B cell (primary cell): ENCODE measurements around the gene SEPTIN7. TPM values are rescaled to one million over a fixed set of nuclear protein-coding genes. Genes with fewer than 3 reads are reported as not detected.

Experiments
- ATAC-seq: fragments of 200-7000 bp; cut with Tn5 transposase; one replicate; pipeline ENCODE4 v1.10.0; 2021; ENCODE audit warnings: low read depth, mild to moderate bottlenecking, moderate number of reproducible peaks, moderate library complexity
- CTCF ChIA-PET: fragments of 350-600 bp; sonication (Branson Sonifier 250); formaldehyde crosslinking; loops from one replicate; lab custom pipeline; 2021; ENCODE audit warnings: antibody characterized with exemption, inconsistent platforms; lab: Charles Lee
- POLR2A ChIA-PET: fragments of 350-600 bp; sonication (Branson Sonifier 250); formaldehyde crosslinking; loops from one replicate; lab custom pipeline; 2021; ENCODE audit warnings: antibody characterized with exemption; lab: Charles Lee
- DNase-seq: peaks from one replicate; pipeline ENCODE4 v3.0.0; 2013
- H2AFZ ChIP-seq: 2 replicates; pipeline ENCODE4 v1.6.1; 2012; ENCODE audit warnings: mild to moderate bottlenecking, low read depth, low read length; ENCODE audit not compliant: insufficient read depth, poor library complexity, severe bottlenecking
- H3K27ac ChIP-seq, 2 donors: 1 replicate in 1 of 2; 2 replicates in 1 of 2; pipeline ENCODE4 v1.5.1; 2012 to 2013; ENCODE audit warnings: low read length in 2 of 2, mild to moderate bottlenecking in 2 of 2, moderate library complexity in 1 of 2
- H3K27me3 ChIP-seq, 4 experiments: fragments of 200-600 bp in 1 of 4; sonication (generic) in 1 of 4; replicated peaks in 1 of 4; 1 replicate in 2 of 4; 2 replicates in 2 of 4; pipeline versions ENCODE4 v1.6.1 to v1.7.0; 2013 to 2016; ENCODE audit warnings: low read length in 3 of 4, mild to moderate bottlenecking in 2 of 4, mixed read lengths in 1 of 4, moderate library complexity in 1 of 4; ENCODE audit not compliant: insufficient read depth in 4 of 4, control insufficient read depth in 3 of 4; ENCODE audit errors: control extremely low read depth in 1 of 4
- H3K36me3 ChIP-seq, 2 experiments: replicated peaks in 1 of 2; 1 replicate in 1 of 2; 2 replicates in 1 of 2; pipeline versions ENCODE4 v1.6.1 to v1.7.1; 2013; ENCODE audit warnings: low read length in 1 of 2; ENCODE audit not compliant: insufficient read depth in 2 of 2, control insufficient read depth in 1 of 2; ENCODE audit errors: control extremely low read depth in 1 of 2, extremely low read depth in 1 of 2
- H3K4me1 ChIP-seq, 2 donors: fragments of 200-600 bp in 1 of 2; sonication (generic) in 1 of 2; 1 replicate in 1 of 2; 2 replicates in 1 of 2; pipeline versions ENCODE4 v1.5.1 to v1.6.1; 2013 to 2017; ENCODE audit warnings: low read length in 2 of 2; ENCODE audit not compliant: control insufficient read depth in 2 of 2, insufficient read depth in 2 of 2
- H3K4me2 ChIP-seq: replicated peaks from 2 replicates; pipeline ENCODE3; 2012; ENCODE audit warnings: mild to moderate bottlenecking, low read depth, low read length; ENCODE audit not compliant: poor library complexity, severe bottlenecking
- H3K4me3 ChIP-seq, 5 experiments: fragments of 200-600 bp in 1 of 5; sonication (generic) in 1 of 5; 1 replicate in 3 of 5; 2 replicates in 2 of 5; pipeline versions ENCODE4 v1.5.1 to v1.7.0; 2011 to 2016; ENCODE audit warnings: low read length in 4 of 5, mild to moderate bottlenecking in 4 of 5, low read depth in 2 of 5, control low read depth in 1 of 5, moderate library complexity in 1 of 5; ENCODE audit not compliant: insufficient read depth in 1 of 5; ENCODE audit errors: control extremely low read depth in 1 of 5, extremely low read depth in 1 of 5
- H3K79me2 ChIP-seq: fragments of 200-600 bp; sonication (generic); one replicate; pipeline ENCODE4 v1.6.0; 2016; ENCODE audit warnings: low read length; ENCODE audit not compliant: control insufficient read depth, insufficient read depth
- H3K9ac ChIP-seq: fragments of 200-600 bp; sonication (generic); 2 replicates; pipeline ENCODE4 v1.6.1; 2017; ENCODE audit warnings: mild to moderate bottlenecking, low read length, moderate library complexity
- H3K9me3 ChIP-seq, 3 donors: one replicate each; pipeline versions ENCODE4 v1.6.1 to v1.7.1; 2013; ENCODE audit warnings: low read length in 2 of 3; ENCODE audit not compliant: control insufficient read depth in 2 of 3, insufficient read depth in 1 of 3; ENCODE audit errors: control extremely low read depth in 1 of 3
- H4K20me1 ChIP-seq: 2 replicates; pipeline ENCODE4 v1.6.0; 2012; ENCODE audit warnings: mild to moderate bottlenecking, low read length; ENCODE audit not compliant: insufficient read depth, control insufficient read depth, poor library complexity, severe bottlenecking
- H3K27ac Mint-ChIP-seq: one replicate; pipeline ENCODE4 v1.8.0; 2021; ENCODE audit warnings: mixed read lengths
- H3K27me3 Mint-ChIP-seq: one replicate; pipeline ENCODE4 v1.8.0; 2021; ENCODE audit warnings: mixed read lengths
- H3K4me1 Mint-ChIP-seq: one replicate; pipeline ENCODE4 v1.8.0; 2021; ENCODE audit warnings: mixed read lengths
- H3K4me3 Mint-ChIP-seq: one replicate; pipeline ENCODE4 v1.8.0; 2021; ENCODE audit warnings: mixed read lengths
- H3K9me3 Mint-ChIP-seq: one replicate; pipeline ENCODE4 v1.8.0; 2022; ENCODE audit warnings: mixed read lengths; ENCODE audit not compliant: insufficient read depth
- CTCF ChIP-seq: fragments of 200-600 bp; IDR thresholded peaks from one replicate; pipeline ENCODE4 v1.8.0; 2022; ENCODE audit warnings: antibody characterized with exemption, mild to moderate bottlenecking
- EZH2 ChIP-seq: IDR thresholded peaks from 2 replicates; pipeline ENCODE4 v1.6.1; 2012; ENCODE audit warnings: borderline replicate concordance, low read depth, mild to moderate bottlenecking, moderate library complexity, low read length; ENCODE audit not compliant: insufficient read depth, poor library complexity, severe bottlenecking
- WGBS: methylation state at CpG from one replicate; pipeline ENCODE4 v1.1.5; 2013; ENCODE audit warnings: missing lambda C conversion rate; ENCODE audit not compliant: insufficient coverage; 5-methylcytosine and 5-hydroxymethylcytosine counted together
- intact Hi-C: fragments of 100-400 bp; cut with micrococcal nuclease; formaldehyde crosslinking; loops from one replicate; pipeline ENCODE4 v1.10.0; 2022
- polyA plus RNA-seq: library from polyadenylated mRNA; depleted of rRNA; stranded (reverse); fragments of >200 nt; gene quantifications from 2 replicates; pipeline ENCODE4 v1.2.3, GENCODE V29; 2012
- total RNA-seq, 2 donors: library from RNA; stranded (reverse); fragments of 120-200 nt in 1 of 2; gene quantifications; 1 replicate in 1 of 2; 2 replicates in 1 of 2; pipeline versions ENCODE4 v1.2.3 to v1.2.4, GENCODE V29; 2013 to 2022

SEPTIN7 gene
- total and polyA plus RNA-seq, 2 donors (not counting 1 experiment from before 2014, with no cell fraction given), result 70.0 to 315 TPM

- H3K27me3 ChIP-seq, result no peaks in the 10 kb centered on the region
- no peak overlapping the region for H3K4me3 Mint-ChIP-seq
- CTCF ChIA-PET, result no interaction called here
- no peaks in the 10 kb centered on the region for H3K79me2 ChIP-seq
- H3K27ac Mint-ChIP-seq, result no peak overlapping the region
- no peaks in the 10 kb centered on the region for H3K4me1 ChIP-seq
- WGBS, result 98% methylated on average over 19 of the region's 20 CpGs
- intact Hi-C loops, result no loop called here
- no peaks in the 10 kb centered on the region for H3K36me3 ChIP-seq
- no peak for ATAC-seq
- H3K4me1 Mint-ChIP-seq, result peaks cover 3% of the 10 kb centered on the region
- POLR2A ChIA-PET, result interaction anchor here (0.6 kb wide), 1 partner anchor 20 kb away, joined by 13 read pairs; no protein-coding TSS in a partner anchor
- no peaks in the 10 kb centered on the region for H3K9me3 ChIP-seq
- no peak for DNase-seq
- no peak overlapping the region for H2AFZ ChIP-seq
- no peaks in the 10 kb centered on the region for H3K27me3 Mint-ChIP-seq
- H3K4me2 ChIP-seq, result no peak overlapping the region
- TF ChIP-seq EZH2 (no peak), CTCF (no peak)
- H3K9me3 Mint-ChIP-seq, result no peaks in the 10 kb centered on the region
- H3K4me3 ChIP-seq, result no peak overlapping the region
- no peak overlapping the region for H3K27ac ChIP-seq
- no peak overlapping the region for H3K9ac ChIP-seq
- H4K20me1 ChIP-seq, result no peaks in the 10 kb centered on the region
These were observed 32.5 kb upstream of the SEPTIN7 start for GRCh38 chr7:35768346-35768745.

- POLR2A ChIA-PET, result no interaction called here
- H3K27ac Mint-ChIP-seq, result no peak overlapping the region
These were observed 29.1 kb upstream of the SEPTIN7 start for GRCh38 chr7:35771776-35772175.

More at GRCh38 chr7:35771776-35772175, 29.1 kb upstream of the SEPTIN7 start:
- Histone ChIP-seq H3K79me2 (no peaks in the 10 kb centered on the region), H3K4me3 (no peak overlapping the region), H3K27me3 (no peaks in the 10 kb centered on the region), H3K27ac (no peak overlapping the region), H2AFZ (no peak overlapping the region), H3K9ac (no peak overlapping the region), H3K9me3 (no peaks in the 10 kb centered on the region), H3K4me1 (no peaks in the 10 kb centered on the region), H3K36me3 (no peaks in the 10 kb centered on the region), H3K4me2 (no peak overlapping the region), H4K20me1 (no peaks in the 10 kb centered on the region)
- TF ChIP-seq EZH2 (no peak), CTCF (no peak)
- Mint-ChIP-seq H3K9me3 (no peaks in the 10 kb centered on the region), H3K4me3 (no peak overlapping the region), H3K27me3 (no peaks in the 10 kb centered on the region), H3K4me1 (peaks cover 3% of the 10 kb centered on the region)
- CTCF ChIA-PET, result interaction anchor here (0.9 kb wide), 1 partner anchor 12 kb away, joined by 3 read pairs; no protein-coding TSS in a partner anchor
- intact Hi-C loops, result no loop called here
- no peak for ATAC-seq
- DNase-seq, result no peak
